ENCODE measurements around the gene ATXN8OS. TPM values are rescaled to one million over a fixed set of nuclear protein-coding genes. Genes with fewer than 3 reads are reported as not detected.

Gene ATXN8OS
- total RNA-seq, 1 experiment from 2014 or later: not detected

DNA sequence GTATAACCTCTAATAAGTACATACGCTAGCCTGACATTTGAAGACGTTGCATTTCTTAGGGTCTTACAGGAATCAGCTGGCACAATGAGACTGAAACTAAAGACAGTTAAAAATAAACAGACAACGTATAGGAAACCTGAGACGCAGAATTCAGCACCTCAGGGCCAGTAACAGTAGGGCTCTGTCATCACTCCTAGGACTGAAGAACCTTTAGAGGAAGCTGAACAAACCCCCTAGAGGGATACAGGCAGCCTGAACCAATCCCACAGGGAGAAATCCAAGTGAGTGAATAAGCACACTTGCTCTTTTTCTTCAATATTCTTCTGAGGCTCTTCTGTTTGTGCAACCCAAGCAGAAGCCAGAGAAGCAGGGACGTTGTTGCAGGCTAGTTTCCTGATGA, 54.5 kb downstream of the ATXN8OS start:
- Histone ChIP-seq H2AFZ (ENCODE audit: low read length) (no peak overlapping the region), H2BK120ac (ENCODE audit: low read depth, low read length, poor library complexity, severe bottlenecking) (no peak overlapping the region)

More for the DNA sequence above, 54.5 kb downstream of the ATXN8OS start:
- Mint-ChIP-seq H3K36me3 (ENCODE audit: insufficient read depth in 1 of 3, low read depth in 3 of 3) (no peaks in the 10 kb centered on the region), H3K4me3 (no peak overlapping the region), H3K27me3 (ENCODE audit: low read depth) (no peaks in the 10 kb centered on the region), H3K27ac (no peak overlapping the region), H3K9me3 (no peaks in the 10 kb centered on the region; a peak in 1 of 5 replicates), H3K4me1 (0 out of 4 replicates have a peak, but pooled peaks cover 0 to 2% of the 10 kb centered on the region in 2 experiments)
- H3K23me2 ChIP-seq (ENCODE audit: insufficient read length, low read depth, low read length, poor library complexity, severe bottlenecking): no peaks in the 10 kb centered on the region
- H3K18ac ChIP-seq (ENCODE audit: insufficient read length, low read depth, low read length): no peak overlapping the region
- no peak overlapping the region for H3K27ac ChIP-seq (ENCODE audit: insufficient read length, low read depth, low read length)
- no peak overlapping the region for H2BK20ac ChIP-seq (ENCODE audit: low read depth, low read length, poor library complexity, severe bottlenecking)
- DNase-seq: no peak
- H3K4ac ChIP-seq (ENCODE audit: low read depth, low read length): no peak overlapping the region
- H4K8ac ChIP-seq (replicated peaks; ENCODE audit: insufficient read length, low read depth, low read length): no peak overlapping the region
- H3K23ac ChIP-seq (ENCODE audit: insufficient read length, low read depth, low read length): no peak overlapping the region
- H4K5ac ChIP-seq (ENCODE audit: insufficient read length, low read depth, low read length): no peak overlapping the region
- WGBS (ENCODE audit: extremely low coverage, insufficient read length, low lambda C conversion rate): no CpG with 5 or more reads among the region's 5 CpGs
- H3K4me1 ChIP-seq (ENCODE audit: insufficient read depth, low read length): no peaks in the 10 kb centered on the region
- H3K14ac ChIP-seq (ENCODE audit: insufficient read depth, low read length): no peak overlapping the region
- no peak for TF ChIP-seq CTCF (conservative IDR thresholded peaks at IDR 0.05)
- H3K4me2 ChIP-seq (ENCODE audit: insufficient read depth, insufficient read length, low read length): no peak overlapping the region
- no peaks in the 10 kb centered on the region for H3K79me1 ChIP-seq (ENCODE audit: insufficient read depth, low read depth, low read length, poor library complexity, severe bottlenecking)
- H3K9me3 ChIP-seq (ENCODE audit: control insufficient read depth, low read depth, low read length): no peaks in the 10 kb centered on the region
- H3T11ph ChIP-seq (ENCODE audit: low read length): no peak overlapping the region
- H2BK15ac ChIP-seq (ENCODE audit: low read depth, low read length): no peak overlapping the region
- H2AK5ac ChIP-seq (ENCODE audit: insufficient read length, low read length): no peak overlapping the region
- no peaks in the 10 kb centered on the region for H3K27me3 ChIP-seq (ENCODE audit: insufficient read depth, low read length)
- no peaks in the 10 kb centered on the region for H3K79me2 ChIP-seq (ENCODE audit: insufficient read depth, low read length)
- H4K91ac ChIP-seq (ENCODE audit: insufficient read length, low read depth, low read length): no peak overlapping the region
- no peak overlapping the region for H3K9ac ChIP-seq (ENCODE audit: extremely low read depth, insufficient read length, low read length)
- H3K56ac ChIP-seq (ENCODE audit: insufficient read length, low read depth, low read length): no peak overlapping the region
- H2BK12ac ChIP-seq (ENCODE audit: insufficient read length, low read depth, low read length): no peak overlapping the region
- H2BK5ac ChIP-seq (ENCODE audit: insufficient read length, low read length): no peak overlapping the region
- no peaks in the 10 kb centered on the region for H4K20me1 ChIP-seq (ENCODE audit: control insufficient read depth, insufficient read depth, insufficient read length)
